Caco-2 (cell line): Measurements from ENCODE around the gene TM2D1. TPM values are rescaled to one million over a fixed set of nuclear protein-coding genes. Genes with fewer than 3 reads are reported as not detected.
A peak's percentile ranks its signal among the peaks of the same experiment; 100 is the strongest.

Source experiments
- BruUV-seq: library from RNA; stranded (reverse); fragments of 400-500 nt; replicated peaks from 2 replicates; lab custom pipeline; 2021; lab: Mats Ljungman, UMichigan
- CTCF ChIA-PET: fragments of 300-600 bp; sonication (Branson Sonifier 250); formaldehyde crosslinking; loops from one replicate; lab custom pipeline; 2022; ENCODE audit warnings: antibody characterized with exemption; lab: Charles Lee
- POLR2A ChIA-PET: fragments of 300-600 bp; sonication (Branson Sonifier 250); formaldehyde crosslinking; loops from one replicate; lab custom pipeline; 2022; ENCODE audit warnings: antibody characterized with exemption; lab: Charles Lee
- DNase-seq, 2 experiments: peaks; one replicate each; pipeline versions ENCODE4 v3.0.0 to v3.0.0-alpha.2; 2020 to 2022
- H3K27me3 ChIP-seq: replicated peaks from 2 replicates; pipeline ENCODE4 v1.6.0; 2011; ENCODE audit warnings: low read length; ENCODE audit not compliant: control insufficient read depth, insufficient read depth
- H3K36me3 ChIP-seq: 2 replicates; pipeline ENCODE4 v1.5.1; 2011; ENCODE audit warnings: low read length; ENCODE audit not compliant: control insufficient read depth, insufficient read depth
- H3K4me1 ChIP-seq: fragments of 250-450 bp; sonication (Bioruptor Pico); 2 replicates; pipeline ENCODE4 v1.5.1; 2020; ENCODE audit warnings: mild to moderate bottlenecking
- H3K4me3 ChIP-seq: 2 replicates; pipeline ENCODE4 v1.5.1; 2011; ENCODE audit warnings: low read depth, mild to moderate bottlenecking, control low read depth, low read length
- H3K9me3 ChIP-seq: fragments of 250-450 bp; sonication (Bioruptor Pico); 2 replicates; pipeline ENCODE4 v1.5.1; 2020; ENCODE audit warnings: mild to moderate bottlenecking, moderate library complexity
- H3K27ac Mint-ChIP-seq: one replicate; pipeline ENCODE4 v1.8.0; 2022; ENCODE audit warnings: mixed read lengths; ENCODE audit not compliant: unreplicated experiment
- H3K27me3 Mint-ChIP-seq: one replicate; pipeline ENCODE4 v1.8.0; 2022; ENCODE audit warnings: mixed read lengths; ENCODE audit not compliant: insufficient read depth, unreplicated experiment
- H3K36me3 Mint-ChIP-seq: one replicate; pipeline ENCODE4 v1.8.0; 2022; ENCODE audit warnings: mild to moderate bottlenecking, mixed read lengths; ENCODE audit not compliant: insufficient read depth, unreplicated experiment
- H3K4me1 Mint-ChIP-seq: one replicate; pipeline ENCODE4 v1.8.0; 2022; ENCODE audit warnings: low read depth, mixed read lengths; ENCODE audit not compliant: unreplicated experiment
- H3K4me3 Mint-ChIP-seq: one replicate; pipeline ENCODE4 v1.8.0; 2022; ENCODE audit warnings: mild to moderate bottlenecking, moderate library complexity, mixed read lengths; ENCODE audit not compliant: unreplicated experiment
- H3K9me3 Mint-ChIP-seq: one replicate; pipeline ENCODE4 v1.8.0; 2022; ENCODE audit warnings: mixed read lengths; ENCODE audit not compliant: unreplicated experiment
- intact Hi-C: fragments of 100-400 bp; cut with micrococcal nuclease; formaldehyde crosslinking; loops from one replicate; pipeline ENCODE4 v1.10.0; 2022; ENCODE audit not compliant: unreplicated experiment
- total RNA-seq: library from RNA; stranded (reverse); gene quantifications from 2 replicates; pipeline ENCODE4 v1.2.3, GENCODE V29; 2022
- TF ChIP-seq, protein P1 (sequence below), 2 experiments: fragments of 200-600 bp in 1 of 2; IDR thresholded peaks; 1 replicate in 1 of 2; 2 replicates in 1 of 2; pipeline versions ENCODE4 v1.5.1 to v1.8.0; 2011 to 2022; ENCODE audit warnings: antibody characterized with exemption in 1 of 2, control low read depth in 1 of 2, inconsistent platforms in 1 of 2, low read depth in 1 of 2, low read length in 1 of 2, mild to moderate bottlenecking in 1 of 2, moderate library complexity in 1 of 2; ENCODE audit not compliant: insufficient read depth in 1 of 2, severe bottlenecking in 1 of 2, unreplicated experiment in 1 of 2

The TM2D1 gene
- total RNA-seq, 1 experiment from 2014 or later, result 16.3 TPM

DNA sequence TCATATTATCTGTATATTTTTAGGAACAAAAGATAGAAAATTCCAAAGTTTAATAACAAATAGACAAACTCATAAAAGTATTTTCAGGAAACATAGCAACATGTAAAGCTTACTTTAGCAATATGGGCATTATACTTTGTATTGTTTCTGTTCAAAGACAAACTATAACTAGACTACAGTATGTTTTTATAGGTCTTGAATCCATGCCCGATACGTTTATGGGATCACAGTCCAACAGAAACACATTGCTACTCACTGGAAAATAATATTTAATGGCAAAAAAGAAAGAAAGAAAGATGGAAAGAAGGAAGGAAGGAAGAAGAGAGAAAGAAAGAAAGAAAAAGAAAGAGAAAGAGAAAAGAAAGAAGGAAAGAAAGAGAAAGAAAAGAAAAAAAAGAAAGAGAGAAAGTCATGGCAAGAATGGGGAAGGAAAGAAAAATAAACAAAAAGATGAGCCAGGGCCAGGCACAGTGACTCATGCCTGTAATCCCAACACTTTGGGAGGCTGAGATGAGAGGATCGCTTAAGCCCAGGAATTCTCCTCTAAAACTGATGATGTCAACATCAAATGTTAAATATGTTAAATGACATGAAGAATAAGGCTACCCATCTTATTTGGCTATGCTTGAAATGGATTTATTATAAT, 32.7 kb downstream of the TM2D1 start:
- Mint-ChIP-seq H3K4me3 (no peak overlapping the region), H3K36me3 (no peaks in the 10 kb centered on the region), H3K27ac (no peak overlapping the region), H3K27me3 (no peaks in the 10 kb centered on the region), H3K9me3 (no peaks in the 10 kb centered on the region), H3K4me1 (peaks cover 7% of the 10 kb centered on the region)
- Histone ChIP-seq H3K36me3 (no peaks in the 10 kb centered on the region), H3K9me3 (no peaks in the 10 kb centered on the region), H3K27me3 (no peaks in the 10 kb centered on the region), H3K4me3 (no peak overlapping the region), H3K4me1 (0 out of 2 replicates have a peak, but pooled peaks cover 6% of the 10 kb centered on the region)
- DNase-seq, result no peak
- TF ChIP-seq, protein P1, sequence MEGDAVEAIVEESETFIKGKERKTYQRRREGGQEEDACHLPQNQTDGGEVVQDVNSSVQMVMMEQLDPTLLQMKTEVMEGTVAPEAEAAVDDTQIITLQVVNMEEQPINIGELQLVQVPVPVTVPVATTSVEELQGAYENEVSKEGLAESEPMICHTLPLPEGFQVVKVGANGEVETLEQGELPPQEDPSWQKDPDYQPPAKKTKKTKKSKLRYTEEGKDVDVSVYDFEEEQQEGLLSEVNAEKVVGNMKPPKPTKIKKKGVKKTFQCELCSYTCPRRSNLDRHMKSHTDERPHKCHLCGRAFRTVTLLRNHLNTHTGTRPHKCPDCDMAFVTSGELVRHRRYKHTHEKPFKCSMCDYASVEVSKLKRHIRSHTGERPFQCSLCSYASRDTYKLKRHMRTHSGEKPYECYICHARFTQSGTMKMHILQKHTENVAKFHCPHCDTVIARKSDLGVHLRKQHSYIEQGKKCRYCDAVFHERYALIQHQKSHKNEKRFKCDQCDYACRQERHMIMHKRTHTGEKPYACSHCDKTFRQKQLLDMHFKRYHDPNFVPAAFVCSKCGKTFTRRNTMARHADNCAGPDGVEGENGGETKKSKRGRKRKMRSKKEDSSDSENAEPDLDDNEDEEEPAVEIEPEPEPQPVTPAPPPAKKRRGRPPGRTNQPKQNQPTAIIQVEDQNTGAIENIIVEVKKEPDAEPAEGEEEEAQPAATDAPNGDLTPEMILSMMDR (IDR thresholded peaks at IDR 0.05; ENCODE audit: insufficient read depth in 1 of 2, low read depth in 1 of 2, low read length in 1 of 2, severe bottlenecking in 1 of 2, unreplicated experiment in 1 of 2), result no peak
- ChIA-PET CTCF (no interaction called here), POLR2A (no interaction called here)
- no TSS peak for BruUV-seq
- intact Hi-C loops, result no loop called here

DNA sequence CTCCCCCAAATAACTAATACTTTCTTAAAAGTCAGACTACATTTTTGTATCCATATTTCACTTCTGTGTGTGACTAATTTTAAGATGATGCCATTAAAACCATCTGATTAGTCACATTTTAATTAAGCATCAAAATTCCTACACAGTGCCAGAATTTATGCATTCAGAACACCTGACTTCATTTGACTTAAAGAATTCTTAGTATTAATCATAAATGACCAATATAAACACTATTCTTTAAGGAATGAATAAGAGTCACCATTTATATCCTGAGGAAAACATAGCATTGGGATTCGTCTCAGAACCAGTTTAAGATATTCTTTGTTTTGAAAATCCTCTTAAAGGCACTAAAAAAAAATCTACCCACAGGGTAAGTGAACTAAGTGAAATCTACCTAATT, 37.0 kb downstream of the TM2D1 start:
- intact Hi-C loops, result no loop called here
- no peaks in the 10 kb centered on the region for H3K27me3 ChIP-seq
- H3K36me3 ChIP-seq, result no peaks in the 10 kb centered on the region
- TF ChIP-seq, protein P1 (IDR thresholded peaks at IDR 0.05; ENCODE audit: insufficient read depth in 1 of 2, low read depth in 1 of 2, low read length in 1 of 2, severe bottlenecking in 1 of 2, unreplicated experiment in 1 of 2), result no peak
- no peak for DNase-seq
- H3K27ac Mint-ChIP-seq, result no peak overlapping the region
- H3K4me1 ChIP-seq, result peaks cover 15% of the 10 kb centered on the region
- no TSS peak for BruUV-seq
- H3K4me1 Mint-ChIP-seq, result peaks cover 7% of the 10 kb centered on the region
- H3K27me3 Mint-ChIP-seq, result no peaks in the 10 kb centered on the region
- no peak overlapping the region for H3K4me3 Mint-ChIP-seq
- ChIA-PET CTCF (no interaction called here), POLR2A (no interaction called here)
- no peaks in the 10 kb centered on the region for H3K9me3 Mint-ChIP-seq
- H3K36me3 Mint-ChIP-seq, result no peaks in the 10 kb centered on the region
- no peak overlapping the region for H3K4me3 ChIP-seq
- H3K9me3 ChIP-seq, result no peaks in the 10 kb centered on the region

DNA sequence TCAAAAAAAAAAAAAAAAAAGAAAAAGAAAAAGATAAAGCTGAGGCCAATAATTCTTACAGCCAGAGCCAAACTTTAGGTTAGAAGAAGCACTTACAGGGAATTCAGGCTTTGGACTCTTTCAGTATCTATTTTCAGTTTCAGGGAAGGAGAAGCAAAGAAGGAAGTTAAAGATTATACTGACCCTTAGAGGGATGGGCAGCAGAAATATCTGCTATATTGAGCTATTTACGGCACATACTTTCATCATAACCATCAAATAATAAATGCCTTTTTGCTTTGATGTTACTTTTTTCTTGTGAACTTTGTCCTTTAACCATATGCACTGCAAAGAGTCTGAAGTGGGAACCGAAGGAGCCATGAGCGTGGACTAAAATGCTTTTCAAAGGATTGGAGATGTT, 42.0 kb downstream of the TM2D1 start:
- TF ChIP-seq, protein P1 (IDR thresholded peaks at IDR 0.05; ENCODE audit: insufficient read depth in 1 of 2, low read depth in 1 of 2, low read length in 1 of 2, severe bottlenecking in 1 of 2, unreplicated experiment in 1 of 2), result no peak
- H3K4me1 ChIP-seq, result peaks cover 25% of the 10 kb centered on the region
- CTCF ChIA-PET, result interaction anchor here (0.7 kb wide), 1 partner anchor 42 kb away, joined by 4 read pairs; no protein-coding TSS in a partner anchor
- intact Hi-C loops, result no loop called here
- no peaks in the 10 kb centered on the region for H3K27me3 ChIP-seq
- DNase-seq, result peak in 1 of 2 experiments; percentile 7
- no TSS peak for BruUV-seq
- POLR2A ChIA-PET, result no interaction called here
- no peaks in the 10 kb centered on the region for H3K9me3 ChIP-seq
- no peaks in the 10 kb centered on the region for H3K27me3 Mint-ChIP-seq
- no peaks in the 10 kb centered on the region for H3K4me1 Mint-ChIP-seq
- no peak overlapping the region for H3K4me3 Mint-ChIP-seq
- no peaks in the 10 kb centered on the region for H3K9me3 Mint-ChIP-seq
- H3K36me3 Mint-ChIP-seq, result no peaks in the 10 kb centered on the region
- H3K4me3 ChIP-seq, result no peak overlapping the region
- no peaks in the 10 kb centered on the region for H3K36me3 ChIP-seq
- H3K27ac Mint-ChIP-seq, result no peak overlapping the region
